DOHH2 (cell line): Measurements from ENCODE around the gene ROBO2.
A peak's percentile ranks its signal among the peaks of the same experiment; 100 is the strongest.

Experiments used
- H3F3A ChIP-seq: fragments of 200-600 bp; sonication (generic), shearing (Covaris generic); 2 replicates; pipeline ENCODE4 v1.6.0; 2016; ENCODE audit warnings: antibody characterized with exemption, mild to moderate bottlenecking; ENCODE audit not compliant: control insufficient read depth, insufficient read depth
- H3K27ac ChIP-seq: fragments of 200-600 bp; sonication (generic); 2 replicates; pipeline ENCODE4 v1.5.1; 2014; ENCODE audit warnings: low read depth, mild to moderate bottlenecking, low read length, moderate library complexity
- H3K27me3 ChIP-seq: fragments of 200-600 bp; sonication (generic); 2 replicates; pipeline ENCODE4 v1.6.1; 2014; ENCODE audit warnings: mild to moderate bottlenecking, low read length, mixed read lengths; ENCODE audit not compliant: control insufficient read depth
- H3K36me3 ChIP-seq: fragments of 200-600 bp; sonication (generic); 2 replicates; pipeline ENCODE4 v1.6.1; 2014; ENCODE audit warnings: mild to moderate bottlenecking, low read length, moderate library complexity, mixed read lengths; ENCODE audit not compliant: control insufficient read depth
- H3K4me1 ChIP-seq: fragments of 200-600 bp; sonication (generic); 2 replicates; pipeline ENCODE4 v1.6.1; 2014; ENCODE audit warnings: mild to moderate bottlenecking, low read length, mixed read lengths; ENCODE audit not compliant: control insufficient read depth
- H3K4me2 ChIP-seq: fragments of 200-600 bp; sonication (generic); 2 replicates; pipeline ENCODE4 v1.6.0; 2014; ENCODE audit warnings: mild to moderate bottlenecking, low read length, moderate library complexity
- H3K4me3 ChIP-seq: fragments of 200-600 bp; sonication (generic); 2 replicates; pipeline ENCODE4 v1.5.1; 2014; ENCODE audit warnings: mild to moderate bottlenecking, low read length, mixed read lengths
- H3K79me2 ChIP-seq: fragments of 200-600 bp; sonication (generic); 2 replicates; pipeline ENCODE4 v1.6.1; 2014; ENCODE audit warnings: mild to moderate bottlenecking, low read length, mixed read lengths; ENCODE audit not compliant: control insufficient read depth
- H3K9me2 ChIP-seq: fragments of 200-600 bp; sonication (generic); replicated peaks from 2 replicates; pipeline ENCODE4 v1.6.1; 2014; ENCODE audit warnings: mild to moderate bottlenecking, low read length, mixed read lengths; ENCODE audit not compliant: control insufficient read depth
- H3K9me3 ChIP-seq: fragments of 200-600 bp; sonication (generic); 2 replicates; pipeline ENCODE4 v1.6.1; 2014; ENCODE audit warnings: antibody characterized with exemption, low read length, mixed read lengths; ENCODE audit not compliant: control insufficient read depth, insufficient read depth
- H4K20me1 ChIP-seq: fragments of 200-600 bp; sonication (generic); 2 replicates; pipeline ENCODE4 v1.6.0; 2014; ENCODE audit warnings: low read depth, mild to moderate bottlenecking, antibody characterized with exemption, low read length, moderate library complexity; ENCODE audit not compliant: control insufficient read depth, insufficient read depth
- EZH2phosphoT487 ChIP-seq: fragments of 200-600 bp; sonication (generic); IDR thresholded peaks from 2 replicates; pipeline ENCODE4 v1.6.1; 2017; ENCODE audit warnings: borderline replicate concordance, mild to moderate bottlenecking, antibody characterized with exemption, low read length, moderate library complexity, mixed read lengths
- TF ChIP-seq, protein P1 (sequence below): fragments of 200-600 bp; sonication (generic); IDR thresholded peaks from one replicate; pipeline ENCODE4 v1.5.1; 2014; ENCODE audit warnings: antibody characterized with exemption, mild to moderate bottlenecking, low read depth, low read length; ENCODE audit not compliant: poor library complexity, severe bottlenecking

The ROBO2 gene

DNA sequence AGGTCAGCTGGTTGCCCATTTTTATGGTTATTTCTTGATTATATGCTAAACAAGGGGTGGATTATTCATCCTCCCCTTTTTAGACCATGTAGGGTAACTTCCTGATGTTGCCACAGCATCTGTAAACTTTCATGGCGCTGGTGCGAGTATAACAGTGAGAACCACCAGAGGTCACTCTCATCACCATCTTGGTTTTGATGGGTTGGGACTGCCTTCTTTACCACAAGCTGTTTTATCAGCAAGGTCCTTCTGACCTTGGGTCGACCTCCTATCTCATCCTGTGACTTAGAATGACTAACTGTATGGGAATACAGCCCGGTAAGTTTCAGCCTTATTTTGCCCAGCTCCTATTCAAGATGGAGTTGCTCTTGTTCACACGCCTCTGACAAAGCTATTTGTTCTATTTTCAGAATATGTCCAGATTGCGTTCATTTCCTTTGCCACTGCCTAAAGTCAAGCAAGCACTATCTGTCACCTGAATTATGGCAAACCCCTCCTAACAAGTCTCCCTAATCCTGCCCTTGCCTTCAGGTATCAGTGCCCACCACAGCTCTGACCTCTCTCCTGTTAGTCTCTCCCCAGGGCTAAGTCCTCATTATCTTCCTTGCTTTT is 308.5 kb downstream of the ROBO2 start:
- Histone ChIP-seq H3K4me1 (no peaks in the 10 kb centered on the region), H3K27me3 (no peaks in the 10 kb centered on the region), H3K4me3 (no peak overlapping the region), H4K20me1 (no peaks in the 10 kb centered on the region), H3F3A (no peaks in the 10 kb centered on the region), H3K9me2 (no peaks in the 10 kb centered on the region), H3K36me3 (no peaks in the 10 kb centered on the region), H3K79me2 (no peaks in the 10 kb centered on the region), H3K9me3 (no peaks in the 10 kb centered on the region), H3K4me2 (no peak overlapping the region), H3K27ac (no peak overlapping the region)
- TF ChIP-seq, protein P1, sequence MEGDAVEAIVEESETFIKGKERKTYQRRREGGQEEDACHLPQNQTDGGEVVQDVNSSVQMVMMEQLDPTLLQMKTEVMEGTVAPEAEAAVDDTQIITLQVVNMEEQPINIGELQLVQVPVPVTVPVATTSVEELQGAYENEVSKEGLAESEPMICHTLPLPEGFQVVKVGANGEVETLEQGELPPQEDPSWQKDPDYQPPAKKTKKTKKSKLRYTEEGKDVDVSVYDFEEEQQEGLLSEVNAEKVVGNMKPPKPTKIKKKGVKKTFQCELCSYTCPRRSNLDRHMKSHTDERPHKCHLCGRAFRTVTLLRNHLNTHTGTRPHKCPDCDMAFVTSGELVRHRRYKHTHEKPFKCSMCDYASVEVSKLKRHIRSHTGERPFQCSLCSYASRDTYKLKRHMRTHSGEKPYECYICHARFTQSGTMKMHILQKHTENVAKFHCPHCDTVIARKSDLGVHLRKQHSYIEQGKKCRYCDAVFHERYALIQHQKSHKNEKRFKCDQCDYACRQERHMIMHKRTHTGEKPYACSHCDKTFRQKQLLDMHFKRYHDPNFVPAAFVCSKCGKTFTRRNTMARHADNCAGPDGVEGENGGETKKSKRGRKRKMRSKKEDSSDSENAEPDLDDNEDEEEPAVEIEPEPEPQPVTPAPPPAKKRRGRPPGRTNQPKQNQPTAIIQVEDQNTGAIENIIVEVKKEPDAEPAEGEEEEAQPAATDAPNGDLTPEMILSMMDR = peak; percentile 12
- TF ChIP-seq EZH2phosphoT487 = no peak

DNA sequence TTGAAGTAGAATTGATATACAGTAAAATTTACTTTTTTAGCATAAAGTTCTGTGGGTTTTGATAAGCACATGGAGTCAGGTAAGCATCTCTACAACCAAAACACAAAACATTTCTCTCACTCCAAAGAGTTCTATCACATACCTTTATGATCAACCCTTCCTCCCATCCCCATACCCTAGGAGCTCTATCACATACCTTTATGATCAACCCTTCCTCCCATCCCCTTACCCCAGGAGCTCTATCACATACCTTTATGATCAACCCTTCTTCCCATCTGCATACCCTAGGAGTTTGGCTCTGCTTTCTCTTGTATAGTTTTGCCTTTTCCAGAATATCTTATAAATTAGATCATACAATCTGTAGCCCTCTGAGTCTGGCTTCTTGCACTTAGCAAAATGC is 315.1 kb downstream of the ROBO2 start:
- no peaks in the 10 kb centered on the region for H3K27me3 ChIP-seq
- H4K20me1 ChIP-seq = no peaks in the 10 kb centered on the region
- no peaks in the 10 kb centered on the region for H3K36me3 ChIP-seq
- H3K9me2 ChIP-seq = no peaks in the 10 kb centered on the region
- no peaks in the 10 kb centered on the region for H3F3A ChIP-seq
- H3K9me3 ChIP-seq = no peaks in the 10 kb centered on the region
- H3K4me3 ChIP-seq = no peak overlapping the region
- H3K79me2 ChIP-seq = no peaks in the 10 kb centered on the region
- TF ChIP-seq, protein P1 = no peak
- TF ChIP-seq EZH2phosphoT487 = no peak
- no peak overlapping the region for H3K27ac ChIP-seq
- no peaks in the 10 kb centered on the region for H3K4me1 ChIP-seq
- no peak overlapping the region for H3K4me2 ChIP-seq

DNA sequence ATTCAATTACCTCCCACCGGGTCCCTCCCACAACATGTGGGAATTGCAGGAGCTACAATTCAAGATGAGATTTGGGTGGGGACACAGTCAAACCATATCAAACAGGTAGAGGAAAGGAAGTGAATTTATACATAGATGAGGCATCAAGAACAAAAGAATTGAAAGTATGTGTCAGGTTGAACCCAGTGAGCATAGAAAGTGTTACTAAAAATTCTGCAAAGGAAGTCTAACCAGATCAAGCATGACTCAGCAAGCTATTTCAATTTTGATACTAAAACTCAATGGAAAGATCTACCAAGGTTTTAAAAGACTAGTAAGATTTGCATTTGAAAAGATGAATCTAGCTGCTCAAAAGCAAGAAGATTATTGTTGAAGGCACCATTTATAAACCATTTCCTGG is 323.0 kb downstream of the ROBO2 start:
- H3K4me3 ChIP-seq = no peak overlapping the region

More for the DNA sequence above, 323.0 kb downstream of the ROBO2 start:
- TF ChIP-seq EZH2phosphoT487 = no peak
- TF ChIP-seq, protein P1 = no peak
- no peak overlapping the region for H3K27ac ChIP-seq
- H3K79me2 ChIP-seq = no peaks in the 10 kb centered on the region
- H4K20me1 ChIP-seq = no peaks in the 10 kb centered on the region
- no peaks in the 10 kb centered on the region for H3K4me1 ChIP-seq
- H3K9me2 ChIP-seq = no peaks in the 10 kb centered on the region
- no peaks in the 10 kb centered on the region for H3F3A ChIP-seq
- no peaks in the 10 kb centered on the region for H3K36me3 ChIP-seq
- H3K9me3 ChIP-seq = no peaks in the 10 kb centered on the region
- H3K4me2 ChIP-seq = no peak overlapping the region
- no peaks in the 10 kb centered on the region for H3K27me3 ChIP-seq
